ENCODE measurements around the gene ITGB2.
A peak's percentile ranks its signal among the peaks of the same experiment; 100 is the strongest.

The ITGB2 gene

DNA sequence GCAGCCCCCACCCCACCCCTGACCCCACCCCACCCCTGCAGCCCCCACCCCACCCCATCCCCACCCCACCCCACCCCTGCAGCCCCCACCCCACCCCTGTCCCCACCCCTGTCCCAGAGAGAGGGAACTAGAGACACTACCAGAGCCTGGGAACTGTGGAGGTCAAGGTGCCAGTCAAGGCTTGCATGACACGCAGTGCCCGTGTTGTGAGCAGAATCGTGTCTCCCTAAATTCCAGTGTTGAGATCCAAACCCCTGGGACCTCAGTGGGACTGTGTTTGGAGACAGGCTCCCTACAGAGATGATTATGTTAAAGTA, 84.4 kb downstream of the ITGB2 start:
- peak overlapping the region in 1 of 3 experiments; percentile 43 for H3K27ac Mint-ChIP-seq
- no peaks in the 10 kb centered on the region for H3K9me3 Mint-ChIP-seq
- TF ChIP-seq, protein P1, sequence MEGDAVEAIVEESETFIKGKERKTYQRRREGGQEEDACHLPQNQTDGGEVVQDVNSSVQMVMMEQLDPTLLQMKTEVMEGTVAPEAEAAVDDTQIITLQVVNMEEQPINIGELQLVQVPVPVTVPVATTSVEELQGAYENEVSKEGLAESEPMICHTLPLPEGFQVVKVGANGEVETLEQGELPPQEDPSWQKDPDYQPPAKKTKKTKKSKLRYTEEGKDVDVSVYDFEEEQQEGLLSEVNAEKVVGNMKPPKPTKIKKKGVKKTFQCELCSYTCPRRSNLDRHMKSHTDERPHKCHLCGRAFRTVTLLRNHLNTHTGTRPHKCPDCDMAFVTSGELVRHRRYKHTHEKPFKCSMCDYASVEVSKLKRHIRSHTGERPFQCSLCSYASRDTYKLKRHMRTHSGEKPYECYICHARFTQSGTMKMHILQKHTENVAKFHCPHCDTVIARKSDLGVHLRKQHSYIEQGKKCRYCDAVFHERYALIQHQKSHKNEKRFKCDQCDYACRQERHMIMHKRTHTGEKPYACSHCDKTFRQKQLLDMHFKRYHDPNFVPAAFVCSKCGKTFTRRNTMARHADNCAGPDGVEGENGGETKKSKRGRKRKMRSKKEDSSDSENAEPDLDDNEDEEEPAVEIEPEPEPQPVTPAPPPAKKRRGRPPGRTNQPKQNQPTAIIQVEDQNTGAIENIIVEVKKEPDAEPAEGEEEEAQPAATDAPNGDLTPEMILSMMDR (IDR thresholded peaks at IDR 0.05; ENCODE audit: unreplicated experiment in 3 of 3): no peak
- H3K36me3 Mint-ChIP-seq (ENCODE audit: low read depth): no peaks in the 10 kb centered on the region
- no peaks in the 10 kb centered on the region for H3K4me1 Mint-ChIP-seq
- H3K4me3 Mint-ChIP-seq: no peak overlapping the region
- H3K27me3 Mint-ChIP-seq (ENCODE audit: low read depth): peaks cover 13% of the 10 kb centered on the region
